Activated CD8-positive, alpha-beta T cell treated with anti-CD3 and anti-CD28 coated beads for 36 hours (primary cell): ENCODE results near the gene FSHR. TPM values are rescaled to one million over a fixed set of nuclear protein-coding genes. Genes with fewer than 3 reads are reported as not detected.

Source experiments
- ATAC-seq: fragments of 200-7000 bp; cut with Tn5 transposase; one replicate; pipeline ENCODE4 v1.10.0; 2021; ENCODE audit warnings: mild to moderate bottlenecking, moderate library complexity
- CTCF ChIA-PET: fragments of 350-600 bp; sonication (Branson Sonifier 250); formaldehyde crosslinking; loops from one replicate; lab custom pipeline; 2021; ENCODE audit warnings: antibody characterized with exemption; lab: Charles Lee
- POLR2A ChIA-PET: fragments of 350-600 bp; sonication (Branson Sonifier 250); formaldehyde crosslinking; loops from one replicate; lab custom pipeline; 2021; ENCODE audit warnings: antibody characterized with exemption; lab: Charles Lee
- DNase-seq: peaks from one replicate; pipeline ENCODE4 v3.0.0-alpha.2; 2020
- H3K27ac Mint-ChIP-seq: one replicate; pipeline ENCODE4 v1.8.0; 2021; ENCODE audit warnings: mild to moderate bottlenecking, mixed read lengths
- H3K27me3 Mint-ChIP-seq: one replicate; pipeline ENCODE4 v1.8.0; 2021; ENCODE audit warnings: mixed read lengths
- H3K36me3 Mint-ChIP-seq: one replicate; pipeline ENCODE4 v1.8.0; 2021; ENCODE audit warnings: low read depth, mixed read lengths
- H3K4me1 Mint-ChIP-seq: one replicate; pipeline ENCODE4 v1.8.0; 2021; ENCODE audit warnings: low read depth, mixed read lengths
- H3K4me3 Mint-ChIP-seq: one replicate; pipeline ENCODE4 v1.8.0; 2021; ENCODE audit warnings: mild to moderate bottlenecking, moderate library complexity, mixed read lengths
- H3K9me3 Mint-ChIP-seq: one replicate; pipeline ENCODE4 v1.8.0; 2021; ENCODE audit warnings: mixed read lengths
- CTCF ChIP-seq: fragments of 200-600 bp; IDR thresholded peaks from one replicate; pipeline ENCODE4 v1.8.0; 2022; ENCODE audit warnings: antibody characterized with exemption, mild to moderate bottlenecking
- intact Hi-C: fragments of 100-400 bp; cut with micrococcal nuclease; formaldehyde crosslinking; loops from one replicate; pipeline ENCODE4 v1.10.0; 2022
- total RNA-seq, 2 experiments: library from RNA; stranded (reverse); gene quantifications; one replicate each; pipeline ENCODE4 v1.2.3, GENCODE V29; 2021

The FSHR gene
- total RNA-seq = not detected

GRCh38 chr2:49154140-49154539 is at the start of gene FSHR:
Gene FSHR (minus strand): TSS chr2:49154515. CDS start chr2:49154417, 98 bp downstream.
- Mint-ChIP-seq H3K27me3 (no peaks in the 10 kb centered on the region), H3K4me3 (no peak within 1 kb of the TSS), H3K9me3 (no peaks in the 10 kb centered on the region), H3K27ac (no peak within 1 kb of the TSS), H3K36me3 (no peaks in the 10 kb centered on the region), H3K4me1 (no peaks in the 10 kb centered on the region)
- ChIA-PET POLR2A (no interaction called here), CTCF (no interaction called here)
- intact Hi-C loops = no loop called here
- no peak for ATAC-seq
- DNase-seq = no peak
- TF ChIP-seq CTCF = no peak

- intact Hi-C loops = no loop called here
- no peaks in the 10 kb centered on the region for H3K4me1 Mint-ChIP-seq
- TF ChIP-seq CTCF = no peak
- H3K36me3 Mint-ChIP-seq = no peaks in the 10 kb centered on the region
- CTCF ChIA-PET = no interaction called here
- H3K4me3 Mint-ChIP-seq = no peak overlapping the region
- POLR2A ChIA-PET = no interaction called here
- no peaks in the 10 kb centered on the region for H3K27me3 Mint-ChIP-seq
- DNase-seq = no peak
- no peak for ATAC-seq
- no peak overlapping the region for H3K27ac Mint-ChIP-seq
- H3K9me3 Mint-ChIP-seq = no peaks in the 10 kb centered on the region
Observed at GRCh38 chr2:49199266-49199665, 45.0 kb upstream of the FSHR start.

DNA sequence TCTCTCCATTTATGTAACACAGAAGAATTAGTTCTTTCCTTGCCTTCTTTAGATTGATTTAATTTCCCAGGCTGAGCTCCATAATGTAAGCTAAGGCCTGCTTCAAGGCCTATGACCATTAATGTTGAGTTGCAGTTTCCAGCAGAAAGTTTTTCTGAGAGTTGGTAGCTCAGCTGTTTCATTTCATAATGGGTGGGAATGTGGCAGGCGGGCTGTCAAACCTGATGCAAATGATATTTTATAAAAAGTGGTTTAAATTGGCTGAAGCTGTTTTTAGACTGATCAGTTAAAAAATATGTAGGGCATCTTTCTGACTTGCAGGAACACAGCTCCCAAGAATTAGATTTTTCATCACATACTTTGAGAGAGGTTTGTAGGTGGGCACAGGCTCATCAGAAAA is 40.4 kb upstream of the FSHR start:
- H3K27ac Mint-ChIP-seq = no peak overlapping the region
- intact Hi-C loops = no loop called here

GRCh38 chr2:49192036-49192435 is 37.7 kb upstream of the FSHR start:
- no peak for TF ChIP-seq CTCF
- no peak overlapping the region for H3K27ac Mint-ChIP-seq
- no peak overlapping the region for H3K4me3 Mint-ChIP-seq
- DNase-seq = no peak
- POLR2A ChIA-PET = no interaction called here
- CTCF ChIA-PET = no interaction called here
- no peaks in the 10 kb centered on the region for H3K27me3 Mint-ChIP-seq
- H3K9me3 Mint-ChIP-seq = peaks cover 2% of the 10 kb centered on the region
- H3K36me3 Mint-ChIP-seq = no peaks in the 10 kb centered on the region
- intact Hi-C loops = no loop called here
- no peaks in the 10 kb centered on the region for H3K4me1 Mint-ChIP-seq
- ATAC-seq = no peak

More for the DNA sequence above, 40.4 kb upstream of the FSHR start:
- no peak for ATAC-seq
- no peak for DNase-seq
- H3K27me3 Mint-ChIP-seq = no peaks in the 10 kb centered on the region
- H3K9me3 Mint-ChIP-seq = no peaks in the 10 kb centered on the region
- CTCF ChIA-PET = no interaction called here
- no peak overlapping the region for H3K4me3 Mint-ChIP-seq
- POLR2A ChIA-PET = no interaction called here
- H3K4me1 Mint-ChIP-seq = no peaks in the 10 kb centered on the region
- no peaks in the 10 kb centered on the region for H3K36me3 Mint-ChIP-seq
- TF ChIP-seq CTCF = no peak

- Mint-ChIP-seq H3K27me3 (no peaks in the 10 kb centered on the region), H3K4me1 (no peaks in the 10 kb centered on the region), H3K36me3 (no peaks in the 10 kb centered on the region), H3K9me3 (peaks cover 11% of the 10 kb centered on the region), H3K27ac (no peak overlapping the region), H3K4me3 (no peak overlapping the region)
- DNase-seq = no peak
- intact Hi-C loops = no loop called here
- no peak for TF ChIP-seq CTCF
- ChIA-PET CTCF (no interaction called here), POLR2A (no interaction called here)
- ATAC-seq = no peak
Observed at GRCh38 chr2:49189512-49190225, 35.4 kb upstream of the FSHR start.
